K562 (cell line): ENCODE data around the gene OLFML2A. TPM values are rescaled to one million over a fixed set of nuclear protein-coding genes. Genes with fewer than 3 reads are reported as not detected.

Experiments used
- HMBOX1 ChIP-seq: sonication (generic); IDR thresholded peaks from 2 replicates; pipeline ENCODE4 v1.6.1; 2016
- HMG20B ChIP-seq: fragments of 250-450 bp; sonication (Bioruptor Pico); IDR thresholded peaks from 2 replicates; pipeline ENCODE4 v1.5.0; 2021; ENCODE audit warnings: mild to moderate bottlenecking
- PML ChIP-seq: IDR thresholded peaks from 2 replicates; pipeline ENCODE4 v1.6.1; 2012; ENCODE audit warnings: low read length, inconsistent platforms
- UBTF ChIP-seq, 2 experiments: IDR thresholded peaks; 2 replicates each; pipeline ENCODE4 v1.6.1; 2012; ENCODE audit warnings: improper control_type of control experiment in 2 of 2, low read depth in 2 of 2, low read length in 2 of 2, borderline replicate concordance in 1 of 2
- polyA plus RNA-seq, 8 experiments: library from polyadenylated mRNA; depleted of rRNA in 4 of 8; stranded (reverse) in 5 of 8; unstranded in 3 of 8; fragments of >200 nt; fragmentation: Nextera tagmentation in 2 of 8; fragmentation: Illumina TruSeq in 1 of 8; extraction: Ambion mirVana in 2 of 8; extraction: Trizol in 1 of 8; gene quantifications; 2 replicates each; pipeline versions ENCODE4 v1.2.1 to v1.2.3, GENCODE V29; 2011 to 2014; ENCODE audit warnings: inconsistent platforms in 1 of 8, missing spikeins in 1 of 8
- total RNA-seq, 7 experiments: library from RNA; depleted of rRNA in 6 of 7; stranded (reverse); fragments of >200 nt in 6 of 7; fragmentation: Illumina TruSeq in 2 of 7; extraction: Trizol in 2 of 7; gene quantifications; 2 replicates each; pipeline versions ENCODE4 v1.2.1 to v1.2.3, GENCODE V29; 2011 to 2021; ENCODE audit warnings: low replicate concordance in 1 of 7

OLFML2A gene
- total and polyA plus RNA-seq, 9 of the 15 experiments (the other 6 are each of a cell fraction or from before 2014, with no cell fraction given), result 0.16 TPM; not detected in 8

- TF ChIP-seq UBTF (IDR thresholded peaks at IDR 0.05; ENCODE audit: borderline replicate concordance in 1 of 2, low read depth in 2 of 2, low read length in 2 of 2), result 0 out of 4 replicates have a peak, but pooled peaks of 1 of the 2 experiments have one; percentile 14
- TF ChIP-seq PML, result 0 out of 2 replicates have a peak, but pooled peaks have one; percentile 24
- TF ChIP-seq HMG20B (CRISPR knock-in tag), result no peak
- peak; percentile 86 for TF ChIP-seq HMBOX1
Measured at GRCh38 chr9:124768750-124769548, 8.0 kb upstream of the OLFML2A start (continued).
